AG20443 (cell line): ENCODE measurements around the gene SOX6.
"Not testable (repeated sequence)": the region's sequence is repeated elsewhere in the genome, so short reads cannot be mapped to it uniquely, and the experiment has no call there.

Experiments
- DNase-seq: peaks from one replicate; pipeline ENCODE4 v3.0.0; 2012; ENCODE audit warnings: low spot score, mixed read lengths

Gene SOX6

DNA sequence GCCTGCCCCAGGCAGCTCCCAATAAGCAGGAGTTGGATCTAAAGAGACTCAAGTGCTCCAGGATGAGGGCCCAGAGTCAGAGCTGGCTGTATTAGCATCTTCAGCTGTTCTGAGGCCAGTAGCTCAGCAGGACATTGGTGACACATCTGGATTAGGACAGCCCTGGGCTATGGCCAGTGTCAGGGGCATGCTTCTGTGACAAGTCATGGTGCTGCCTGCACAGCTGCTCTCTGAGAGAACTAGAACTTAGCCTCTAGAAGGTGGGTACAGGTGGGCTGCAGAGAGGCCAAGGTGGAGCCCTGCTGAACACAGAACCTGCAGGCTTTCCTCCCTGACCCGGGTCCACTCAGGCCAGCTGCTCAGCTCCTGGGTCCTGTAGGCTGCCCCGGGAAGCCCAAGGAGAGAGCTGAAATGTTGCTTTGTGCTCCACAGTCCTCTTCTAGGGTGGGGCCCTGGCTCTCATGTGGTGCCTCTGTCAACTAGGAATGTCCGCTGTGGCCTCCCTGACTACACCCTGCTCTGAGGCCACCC, 426.9 kb downstream of the SOX6 start:
- DNase-seq, result no peak

DNA sequence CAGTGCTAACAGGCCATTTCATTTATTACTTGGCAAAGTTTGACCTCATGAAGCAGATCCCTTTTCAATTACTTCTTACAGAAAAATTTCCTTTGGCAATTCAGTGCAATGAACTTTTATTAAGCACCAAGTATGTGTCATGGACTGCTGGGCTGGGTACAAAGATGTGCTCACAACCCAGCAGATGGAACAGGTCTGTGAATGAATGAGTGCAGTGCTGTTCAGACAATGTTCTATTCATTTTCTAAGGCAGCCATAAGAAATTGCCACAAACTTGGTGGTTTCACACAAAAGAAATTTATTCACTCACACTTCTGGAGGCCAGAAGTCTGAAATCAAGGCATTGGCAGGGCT, 428.5 kb downstream of the SOX6 start:
- DNase-seq, result no peak

DNA sequence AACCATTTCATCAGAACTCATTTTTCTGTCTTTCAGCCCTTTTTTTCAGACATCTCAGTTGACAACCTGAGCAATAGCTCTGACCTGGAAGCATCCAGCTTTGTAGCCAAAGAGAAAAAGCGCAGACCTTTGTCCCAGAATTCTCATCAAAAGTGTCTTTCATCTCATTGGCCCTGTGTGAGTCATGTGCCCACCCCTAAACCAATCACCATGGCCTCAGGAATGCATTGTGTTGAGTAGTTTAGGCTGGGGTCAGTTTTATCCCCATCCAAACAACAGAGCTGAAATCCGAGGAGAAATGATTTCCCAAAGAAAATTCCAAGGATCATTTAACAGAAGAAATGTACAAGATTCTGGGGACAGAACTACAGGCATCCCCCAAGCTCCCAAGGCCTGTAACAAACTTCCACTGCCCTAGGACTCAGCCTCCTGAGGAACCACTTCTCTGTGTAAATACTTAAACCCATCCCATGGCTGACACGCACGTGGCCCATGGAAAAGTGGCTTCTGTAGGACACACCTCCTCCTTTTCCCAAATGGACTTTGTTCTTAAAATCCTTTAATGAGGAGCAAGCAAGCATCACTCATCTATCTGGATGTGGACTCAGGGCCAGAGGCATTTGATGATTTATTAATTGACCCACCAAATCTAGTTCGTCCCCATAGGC, 429.0 kb downstream of the SOX6 start:
- DNase-seq, result no peak

DNA sequence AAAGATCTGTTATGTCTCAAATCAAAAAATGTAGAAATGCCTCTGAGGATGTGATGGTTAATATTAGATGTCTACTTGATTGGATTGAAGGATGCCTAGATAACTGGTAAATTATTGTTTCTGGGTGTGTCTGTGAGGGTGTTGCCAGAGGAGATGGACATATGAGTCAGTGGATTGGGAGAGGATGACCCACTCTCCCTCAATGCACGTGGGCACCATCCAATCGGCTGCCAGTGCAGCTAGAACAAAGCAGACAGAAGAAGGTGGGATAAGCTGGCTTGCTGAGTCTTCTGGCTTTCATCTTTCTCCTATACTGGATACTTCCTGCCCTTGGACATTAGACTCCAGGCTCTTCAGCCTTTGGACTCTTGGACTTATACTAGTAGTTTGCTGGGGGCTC, 430.3 kb downstream of the SOX6 start:
- no peak for DNase-seq

DNA sequence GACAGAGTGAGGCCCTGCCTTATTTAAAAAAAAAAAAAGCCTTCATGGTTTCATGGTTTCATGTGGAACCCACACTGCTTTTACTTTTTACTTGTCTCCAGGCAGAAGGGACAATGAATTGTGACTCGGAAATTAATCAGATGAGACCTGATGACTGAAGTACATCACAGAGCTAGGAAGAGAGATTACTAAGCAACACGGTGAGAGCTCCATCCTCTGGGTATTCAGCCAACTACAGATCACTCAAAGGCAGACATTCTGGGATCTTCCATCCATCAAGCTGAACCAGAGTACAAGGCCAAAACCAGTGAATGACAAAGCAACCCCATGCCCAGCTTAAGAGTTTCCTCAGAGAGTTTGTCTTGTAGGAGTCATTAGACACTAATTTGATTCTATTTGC, 433.2 kb downstream of the SOX6 start:
- DNase-seq, result no peak

DNA sequence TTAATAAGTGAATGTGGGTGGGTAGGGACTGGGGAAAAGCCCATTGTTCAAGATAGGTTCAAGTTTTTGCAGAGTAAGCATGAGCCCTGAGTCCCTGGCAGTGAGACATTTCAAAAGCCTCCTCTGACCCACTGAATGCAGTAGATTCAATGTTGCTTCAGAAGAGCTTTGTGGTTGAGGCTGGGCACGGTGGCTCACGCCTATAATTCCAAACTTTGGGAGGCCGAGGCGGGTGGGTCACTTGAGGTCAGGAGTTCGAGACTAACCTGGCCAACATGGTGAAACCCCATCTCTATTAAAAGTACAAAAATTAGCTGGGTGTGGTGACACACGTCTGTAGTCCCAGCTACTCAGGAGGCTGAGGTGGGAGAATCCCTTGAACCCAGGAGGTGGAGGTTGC, 433.6 kb downstream of the SOX6 start:
- DNase-seq, result not testable (repeated sequence)

DNA sequence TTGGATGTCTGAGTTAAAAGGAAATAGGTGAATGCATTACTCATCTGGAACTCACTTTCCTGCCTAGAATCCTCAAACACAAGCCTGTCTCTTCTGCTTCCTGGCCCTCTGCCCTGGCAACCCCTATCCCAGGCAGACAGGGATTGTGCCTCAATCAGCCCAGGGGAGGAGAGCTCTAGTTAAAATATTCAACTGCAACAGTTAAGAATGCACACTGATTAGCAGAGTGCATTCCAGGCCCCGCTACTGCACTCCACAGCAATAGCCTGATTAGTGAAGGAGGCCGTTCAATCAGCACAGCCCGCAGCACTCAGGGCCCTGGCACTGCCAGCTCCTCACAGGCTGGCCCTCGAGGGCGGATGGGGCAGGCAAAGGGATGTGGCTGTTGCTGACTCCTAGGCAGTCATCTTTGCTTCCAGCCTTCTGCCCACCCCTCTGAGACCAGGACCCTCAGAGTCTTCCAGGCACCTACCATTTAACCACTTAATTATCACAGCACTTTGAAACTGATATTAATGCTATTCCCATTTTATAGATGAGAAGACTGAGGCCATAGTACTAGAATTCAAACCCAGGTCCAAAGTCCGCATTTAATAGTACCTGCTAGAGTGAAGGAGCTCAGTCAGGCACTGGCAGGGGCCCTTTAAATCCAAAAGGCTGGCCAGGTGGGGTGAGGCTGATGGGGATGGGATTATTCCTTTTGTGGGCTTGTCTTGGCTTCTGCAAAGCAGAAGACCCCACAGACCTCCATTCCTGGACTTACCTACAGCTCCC, 435.3 kb downstream of the SOX6 start:
- DNase-seq, result no peak

DNA sequence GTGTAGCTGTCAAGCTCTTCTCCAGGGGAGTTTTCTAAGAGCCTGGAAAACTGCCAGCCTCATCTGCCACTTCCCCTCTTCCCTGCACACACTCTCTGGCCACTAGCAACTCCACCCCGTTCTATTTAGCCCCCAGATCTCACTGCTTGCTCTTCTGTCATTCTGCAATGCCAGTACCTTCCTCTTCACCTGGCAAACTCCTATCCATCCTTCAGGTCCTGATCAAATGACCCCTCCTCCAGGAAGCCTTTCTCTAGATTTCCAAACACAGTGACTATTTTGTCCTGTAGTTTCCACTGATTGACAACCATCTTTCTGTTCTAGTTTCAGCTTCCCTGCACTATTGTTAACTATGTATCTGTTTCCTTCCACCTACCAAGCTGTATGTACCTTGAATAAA, 437.7 kb downstream of the SOX6 start:
- no peak for DNase-seq

DNA sequence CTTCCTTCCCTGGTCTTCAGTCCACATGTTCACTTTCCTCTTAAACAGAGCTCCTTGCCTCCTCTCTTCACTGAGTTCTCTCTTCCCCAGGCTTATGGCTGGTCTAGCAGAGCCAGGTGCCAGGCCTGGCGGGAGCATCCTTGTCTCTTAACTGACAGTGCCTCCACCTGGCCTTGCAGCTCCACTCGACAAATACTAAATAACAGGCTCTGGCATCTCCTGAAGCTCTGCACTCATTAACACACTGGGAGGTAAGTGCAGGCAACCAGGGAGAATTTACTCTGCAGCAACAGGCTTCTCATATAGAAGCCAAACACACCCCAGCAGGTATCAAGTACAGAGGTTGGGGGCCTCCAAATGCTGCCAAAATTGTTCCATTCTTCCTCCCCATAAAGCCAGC, 438.1 kb downstream of the SOX6 start:
- DNase-seq, result no peak
